ENCODE data around the gene SRPX2.
"Not testable (repeated sequence)": the region's sequence is repeated elsewhere in the genome, so short reads cannot be mapped to it uniquely, and the experiment has no call there.

Gene SRPX2

GRCh38 chrX:100700809-100701208, 56.8 kb downstream of the SRPX2 start:
- DNase-seq = no peak

GRCh38 chrX:100704581-100705203, 60.7 kb downstream of the SRPX2 start:
- DNase-seq = no peak

GRCh38 chrX:100710816-100711215, 66.8 kb downstream of the SRPX2 start:
- no peak for DNase-seq

GRCh38 chrX:100717363-100717762, 73.4 kb downstream of the SRPX2 start:
- DNase-seq = no peak

GRCh38 chrX:100719139-100719538, 75.1 kb downstream of the SRPX2 start:
- no peak for DNase-seq

- no peak for DNase-seq
Observed at GRCh38 chrX:100720301-100720700, 76.3 kb downstream of the SRPX2 start.

- no peak for DNase-seq
Observed at GRCh38 chrX:100721328-100721727, 77.3 kb downstream of the SRPX2 start.

GRCh38 chrX:100724006-100724405, 80.0 kb downstream of the SRPX2 start:
- not testable (repeated sequence) for DNase-seq
